Spleen (tissue), 7 donors: ENCODE data around the gene LHFPL3.

Experiments used
- CTCF ChIP-seq, 11 experiments: fragments of 200-600 bp in 7 of 11; fragments of 450-650 bp in 4 of 11; sonication (generic) in 4 of 11; IDR thresholded peaks in 8 of 11; conservative IDR thresholded peaks in 3 of 11; 1 replicate in 7 of 11; 2 replicates in 4 of 11; pipeline versions ENCODE4 v1.4.0 to v1.8.0; 2016 to 2021; ENCODE audit warnings: antibody characterized with exemption in 11 of 11, inconsistent platforms in 4 of 11, mild to moderate bottlenecking in 1 of 11
- POLR2AphosphoS5 ChIP-seq, 3 donors: sonication (generic); formaldehyde crosslinking; IDR thresholded peaks; one replicate each; pipeline ENCODE4 v1.5.1; 2017; ENCODE audit warnings: antibody characterized with exemption in 3 of 3
- donor health status: DM: no; HTN: no; CAD: no; lungs with moderate emphysema.
- donor health status: DM: no; HTN: no; CAD: no.
- donor health status: DM: no; HTN: no; CAD: no.

- TF ChIP-seq CTCF (IDR thresholded peaks at IDR 0.05 in 8 of 11, conservative IDR thresholded peaks at IDR 0.05 in 3 of 11) (no peak), POLR2AphosphoS5 (IDR thresholded peaks at IDR 0.05) (no peak)
Observed at GRCh38 chr7:104883248-104883717, 554.9 kb downstream of the LHFPL3 start.
